ENCODE measurements around the gene GRN. TPM values are rescaled to one million over a fixed set of nuclear protein-coding genes. Genes with fewer than 3 reads are reported as not detected.

The GRN gene
- total and polyA plus RNA-seq, 9 of the 15 experiments (the other 6 are each of a cell fraction or from before 2014, with no cell fraction given) = 5.4 to 75.3 (median 20.7) TPM

GRCh38 chr17:44389723-44390202 is 44.7 kb downstream of the GRN start (continued):
- TF ChIP-seq SMARCA5 (IDR thresholded peaks at IDR 0.05) (no peak), EP400 (IDR thresholded peaks at IDR 0.05) (peak; percentile 58; the same call in 1 of the 2 replicates), USF1 (CRISPR knock-in tag; IDR thresholded peaks at IDR 0.05) (no peak), RAD21 (CRISPR knock-in tag; conservative IDR thresholded peaks at IDR 0.05 in 1 of 2, IDR thresholded peaks at IDR 0.05 in 1 of 2) (no peak), TEAD4 (IDR thresholded peaks at IDR 0.05; ENCODE audit: low read length) (peak; percentile 93), TEAD4 (CRISPR knock-in tag; IDR thresholded peaks at IDR 0.05; ENCODE audit: borderline replicate concordance) (no peak), THAP12 (CRISPR knock-in tag; IDR thresholded peaks at IDR 0.05) (no peak), NR4A1 (CRISPR knock-in tag; IDR thresholded peaks at IDR 0.05) (no peak), NR4A1 (tag; IDR thresholded peaks at IDR 0.05) (peak; percentile 68; the same call in 1 of the 2 replicates), FOXA1 (IDR thresholded peaks at IDR 0.05; ENCODE audit: borderline replicate concordance) (no peak), NR1H2 (CRISPR knock-in tag; IDR thresholded peaks at IDR 0.05) (no peak), POLR2G (IDR thresholded peaks at IDR 0.05; ENCODE audit: low read depth, low read length) (no peak), CCAR2 (IDR thresholded peaks at IDR 0.05; ENCODE audit: low read depth, low read length) (no peak), KLF10 (CRISPR knock-in tag; IDR thresholded peaks at IDR 0.05) (no peak), SMC3 (conservative IDR thresholded peaks at IDR 0.05; ENCODE audit: insufficient read depth, low read depth, low read length) (no peak), ZBTB7A (IDR thresholded peaks at IDR 0.05; ENCODE audit: borderline replicate concordance, control insufficient read depth, low read depth, low read length) (no peak), ZNF655 (CRISPR knock-in tag; IDR thresholded peaks at IDR 0.05) (no peak), E2F4 (CRISPR knock-in tag; IDR thresholded peaks at IDR 0.05; ENCODE audit: low read depth) (no peak), ZNF75A (CRISPR knock-in tag; IDR thresholded peaks at IDR 0.05) (no peak), CHD1 (IDR thresholded peaks at IDR 0.05; ENCODE audit: low read length) (no peak), CEBPB (tag; IDR thresholded peaks at IDR 0.05) (no peak), ZNF347 (CRISPR knock-in tag; IDR thresholded peaks at IDR 0.05; ENCODE audit: low read depth) (no peak), ADNP (tag; IDR thresholded peaks at IDR 0.05) (no peak), CTBP1 (IDR thresholded peaks at IDR 0.05; ENCODE audit: borderline replicate concordance) (peak; percentile 82; the same call in 1 of the 2 replicates), POLR2B (IDR thresholded peaks at IDR 0.05; ENCODE audit: low read depth, partially characterized antibody) (no peak)

All from K562 (cell line).